ENCODE results near the gene WDR41.
"Not testable (repeated sequence)": the region's sequence is repeated elsewhere in the genome, so short reads cannot be mapped to it uniquely, and the experiment has no call there.

Gene WDR41

GRCh38 chr5:77398896-77399295 is 93.2 kb downstream of the WDR41 start:
- DNase-seq: no peak

- DNase-seq: no peak
These were observed 93.7 kb downstream of the WDR41 start for GRCh38 chr5:77398458-77398857.

DNA sequence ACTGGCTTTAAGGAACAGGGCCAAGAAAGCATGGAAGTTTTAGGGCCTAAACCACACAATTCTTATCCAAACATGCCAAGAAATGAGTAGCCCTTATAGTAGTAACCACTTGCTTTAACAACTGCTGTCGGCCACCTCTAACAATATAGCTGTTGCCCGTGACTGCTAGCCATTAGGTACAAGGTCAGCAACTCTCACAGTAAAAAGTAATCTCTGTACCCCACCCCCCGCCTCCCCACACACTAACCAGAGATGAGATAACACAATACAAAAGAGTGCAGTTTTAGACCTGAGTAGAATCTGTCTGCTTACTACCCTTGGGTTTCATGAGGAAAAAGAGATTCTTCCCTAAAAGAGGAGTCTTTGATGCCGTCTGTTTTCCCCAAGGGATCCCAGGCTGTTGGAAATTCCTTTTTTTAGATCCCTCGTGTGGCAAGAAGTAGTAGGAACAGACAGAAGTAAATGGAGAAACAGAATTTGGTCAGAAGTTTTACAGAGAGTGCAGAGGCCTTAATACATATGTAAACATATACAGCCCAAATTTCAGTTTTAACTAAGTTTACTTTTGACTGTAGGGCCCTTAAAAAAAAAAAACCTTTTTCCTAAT is 94.3 kb downstream of the WDR41 start:
- DNase-seq: no peak

- DNase-seq: no peak
These were observed 96.1 kb downstream of the WDR41 start for GRCh38 chr5:77396017-77396416.

- DNase-seq: no peak
These were observed 97.9 kb downstream of the WDR41 start for GRCh38 chr5:77394064-77394715.

DNA sequence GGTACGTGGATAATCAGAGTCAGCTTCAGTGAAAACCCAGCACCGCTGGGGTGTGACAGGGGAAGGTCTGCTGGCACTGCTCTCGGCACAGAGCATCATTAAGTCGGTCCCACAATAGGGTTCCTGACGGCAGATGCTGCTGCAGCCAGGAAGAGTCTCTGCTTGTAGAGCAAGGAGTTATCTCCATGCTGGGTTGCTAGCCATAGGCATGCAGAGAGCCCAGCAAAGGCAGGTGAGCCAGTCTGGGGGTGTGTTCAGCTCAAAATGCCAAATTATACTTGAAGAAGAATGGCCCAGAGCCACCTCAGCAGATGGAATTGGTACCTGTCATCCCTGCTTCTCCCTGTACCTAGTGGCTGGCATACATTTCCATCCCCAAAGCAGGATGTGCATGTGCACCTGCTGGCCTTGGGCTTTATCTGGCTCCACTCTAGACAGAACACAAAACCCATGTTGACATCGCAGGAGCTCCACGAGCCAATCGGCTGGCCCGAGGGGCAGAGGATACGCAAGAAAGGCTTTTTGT is 100.8 kb downstream of the WDR41 start:
- DNase-seq: no peak

- no peak for DNase-seq
These were observed 101.3 kb downstream of the WDR41 start for GRCh38 chr5:77390795-77391194.

DNA sequence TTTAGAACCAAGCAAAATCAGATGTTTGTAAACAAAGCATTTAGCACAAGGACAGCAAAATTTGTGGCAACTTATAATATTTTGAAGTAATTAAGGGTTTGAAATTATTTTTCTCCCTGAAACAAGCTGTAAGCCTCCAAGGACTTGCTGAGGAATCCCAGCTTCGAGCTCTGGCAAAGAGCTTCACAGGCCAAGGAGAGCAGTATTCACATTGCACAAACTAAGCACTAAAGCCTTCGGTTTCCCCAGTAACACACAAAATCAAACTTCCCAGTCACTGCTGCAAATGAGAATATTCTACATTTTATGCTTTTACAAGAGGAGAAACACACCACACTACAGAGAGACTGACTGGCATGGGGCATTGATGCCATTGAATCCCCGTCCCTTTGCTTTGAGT is 101.9 kb downstream of the WDR41 start:
- no peak for DNase-seq

DNA sequence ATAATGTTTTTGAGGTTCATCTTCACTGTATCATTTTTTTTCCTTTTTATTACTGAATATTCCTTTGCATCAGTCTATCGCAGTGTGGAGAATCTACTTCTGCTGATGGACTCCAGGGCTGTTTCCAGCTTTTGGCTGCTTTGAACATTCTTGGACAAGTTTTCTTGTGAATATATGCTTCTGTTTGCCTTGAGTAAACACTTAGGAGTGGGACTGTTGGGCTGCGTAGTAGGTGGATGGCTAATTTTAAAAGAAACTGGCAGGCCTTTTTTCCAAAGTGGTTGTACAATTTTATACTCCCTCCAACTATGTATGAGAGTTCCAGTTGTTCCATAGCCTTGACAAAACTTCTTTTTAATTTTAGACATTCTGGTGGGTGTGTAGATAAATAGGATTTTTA is 102.4 kb downstream of the WDR41 start:
- no peak for DNase-seq

DNA sequence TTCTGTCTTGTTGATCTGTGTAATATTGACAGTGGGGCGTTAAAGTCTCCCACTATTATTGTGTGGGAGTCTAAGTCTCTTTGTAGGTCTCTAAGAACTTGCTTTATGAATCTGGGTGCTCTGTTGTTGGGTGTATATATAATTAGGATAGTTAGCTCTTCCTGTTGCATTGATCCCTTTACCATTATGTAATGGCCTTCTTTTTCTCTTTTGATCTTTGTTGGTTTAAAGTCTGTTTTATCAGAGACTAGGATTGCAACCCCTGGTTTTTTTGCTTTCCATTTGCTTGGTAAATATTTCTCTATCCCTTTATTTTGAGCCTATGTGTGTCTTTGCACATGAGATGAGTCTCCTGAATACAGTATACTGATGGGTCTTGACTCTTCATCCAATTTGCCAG is 105.8 kb downstream of the WDR41 start:
- not testable (repeated sequence) for DNase-seq

GRCh38 chr5:77383336-77383735 is 108.8 kb downstream of the WDR41 start:
- DNase-seq: not testable (repeated sequence)

Data from NCI-H2107 (cell line).